H1 (cell line): ENCODE data around the gene PLD5. TPM values are rescaled to one million over a fixed set of nuclear protein-coding genes. Genes with fewer than 3 reads are reported as not detected.

Experiments
- CTCF ChIA-PET: fragments of 300-600 bp; sonication (Branson Sonifier 250); formaldehyde crosslinking; loops from one replicate; lab custom pipeline; 2021; ENCODE audit not compliant: partially characterized antibody; lab: Charles Lee
- POLR2A ChIA-PET: fragments of 300-600 bp; sonication (Branson Sonifier 250); formaldehyde crosslinking; loops from one replicate; lab custom pipeline; 2021; ENCODE audit warnings: inconsistent platforms; ENCODE audit not compliant: partially characterized antibody; lab: Charles Lee
- DNase-seq, 2 experiments: peaks; one replicate each; pipeline versions ENCODE4 v3.0.0 to v3.0.0-alpha.2; 2010 to 2022; ENCODE audit warnings: low spot score in 2 of 2, low read depth in 1 of 2, mixed read lengths in 1 of 2
- FAIRE-seq: peaks from 2 replicates; lab custom pipeline; 2011; peaks lifted over from hg19 to GRCh38; lab: Jason Lieb, UNC
- H2AFZ ChIP-seq: 2 replicates; pipeline ENCODE4 v1.8.1; 2012; ENCODE audit warnings: low read length, inconsistent platforms
- H2AK5ac ChIP-seq: 2 replicates; pipeline ENCODE4 v1.6.1; 2013; ENCODE audit warnings: low read depth, low read length
- H2BK120ac ChIP-seq: replicated peaks from 2 replicates; pipeline ENCODE3; 2013; ENCODE audit warnings: low read depth, low read length, inconsistent platforms
- H2BK12ac ChIP-seq: 2 replicates; pipeline ENCODE4 v1.6.1; 2013; ENCODE audit warnings: low read depth, low read length
- H2BK15ac ChIP-seq: 2 replicates; pipeline ENCODE4 v1.6.1; 2013; ENCODE audit warnings: low read length
- H2BK20ac ChIP-seq: 2 replicates; pipeline ENCODE4 v1.6.1; 2013; ENCODE audit warnings: low read length
- H2BK5ac ChIP-seq: 2 replicates; pipeline ENCODE4 v1.6.1; 2013; ENCODE audit warnings: low read depth, low read length
- H3K14ac ChIP-seq: 2 replicates; pipeline ENCODE4 v1.6.1; 2013; ENCODE audit warnings: inconsistent platforms; ENCODE audit not compliant: insufficient read length
- H3K18ac ChIP-seq: 2 replicates; pipeline ENCODE4 v1.6.1; 2013; ENCODE audit warnings: low read length; ENCODE audit errors: extremely low read depth
- H3K23ac ChIP-seq: 2 replicates; pipeline ENCODE4 v1.6.1; 2013; ENCODE audit warnings: inconsistent platforms; ENCODE audit not compliant: insufficient read length
- H3K23me2 ChIP-seq: 2 replicates; pipeline ENCODE4 v1.6.1; 2013; ENCODE audit warnings: low read depth, low read length
- H3K27ac ChIP-seq: 2 replicates; pipeline ENCODE4 v1.6.1; 2011; ENCODE audit warnings: low read depth, low read length, inconsistent platforms
- H3K27me3 ChIP-seq, 4 experiments: replicated peaks in 1 of 4; 1 replicate in 1 of 4; 2 replicates in 3 of 4; pipeline versions ENCODE4 v1.6.1 to v1.8.1; 2011 to 2013; ENCODE audit warnings: low read length in 3 of 4, mild to moderate bottlenecking in 3 of 4, inconsistent platforms in 2 of 4, mixed read lengths in 2 of 4, moderate library complexity in 1 of 4; ENCODE audit not compliant: control insufficient read depth in 3 of 4, insufficient read depth in 3 of 4; ENCODE audit errors: extremely low read depth in 1 of 4
- H3K36me3 ChIP-seq, 4 experiments: 2 replicates each; pipeline versions ENCODE4 v1.6.1 to v1.8.1; 2011 to 2013; ENCODE audit warnings: mild to moderate bottlenecking in 4 of 4, low read length in 3 of 4, moderate library complexity in 2 of 4, control low read depth in 1 of 4, inconsistent platforms in 1 of 4; ENCODE audit not compliant: insufficient read depth in 4 of 4, control insufficient read depth in 2 of 4
- H3K4ac ChIP-seq: replicated peaks from 2 replicates; pipeline ENCODE3; 2013; ENCODE audit warnings: low read length, low read depth, mixed read lengths, inconsistent platforms; ENCODE audit not compliant: insufficient read length
- H3K4me1 ChIP-seq, 4 experiments: replicated peaks in 1 of 4; 1 replicate in 1 of 4; 2 replicates in 3 of 4; pipeline versions ENCODE4 v1.6.1 to v1.8.1; 2011 to 2013; ENCODE audit warnings: low read length in 3 of 4, inconsistent platforms in 2 of 4, mixed read lengths in 1 of 4; ENCODE audit not compliant: insufficient read depth in 4 of 4, control insufficient read depth in 3 of 4
- H3K4me2 ChIP-seq, 2 experiments: 2 replicates each; pipeline versions ENCODE4 v1.6.1 to v1.8.1; 2011 to 2013; ENCODE audit warnings: low read depth in 2 of 2, low read length in 2 of 2, control low read depth in 1 of 2, inconsistent platforms in 1 of 2, mild to moderate bottlenecking in 1 of 2; ENCODE audit not compliant: insufficient read depth in 1 of 2
- H3K4me3 ChIP-seq, 4 experiments: fragments of 200-600, 300-600 bp in 1 of 4; sonication (generic), shearing (Covaris generic), sonication (Bioruptor Twin) in 1 of 4; 2 replicates each; pipeline versions ENCODE4 v1.5.1 to v1.8.1; 2011 to 2016; ENCODE audit warnings: low read length in 4 of 4, low read depth in 3 of 4, control low read depth in 2 of 4, inconsistent platforms in 2 of 4, mild to moderate bottlenecking in 2 of 4, mixed read lengths in 1 of 4, moderate library complexity in 1 of 4; ENCODE audit not compliant: insufficient read depth in 2 of 4; ENCODE audit errors: extremely low read depth in 1 of 4
- H3K56ac ChIP-seq: replicated peaks from 2 replicates; pipeline ENCODE3; 2013; ENCODE audit warnings: low read depth, mild to moderate bottlenecking, mixed read lengths, low read length, inconsistent platforms; ENCODE audit not compliant: insufficient read length
- H3K79me1 ChIP-seq: 2 replicates; pipeline ENCODE4 v1.6.1; 2013; ENCODE audit warnings: low read depth, low read length, control low read depth
- H3K79me2 ChIP-seq, 2 experiments: 2 replicates each; pipeline versions ENCODE4 v1.6.1 to v1.8.1; 2012 to 2013; ENCODE audit warnings: low read length in 2 of 2, mild to moderate bottlenecking in 2 of 2, inconsistent platforms in 1 of 2; ENCODE audit not compliant: insufficient read depth in 2 of 2, control insufficient read depth in 1 of 2
- H3K9ac ChIP-seq, 4 experiments: replicated peaks in 1 of 4; 1 replicate in 1 of 4; 2 replicates in 3 of 4; pipeline versions ENCODE4 v1.6.1 to v1.8.1; 2011 to 2013; ENCODE audit warnings: low read depth in 3 of 4, low read length in 3 of 4, control low read depth in 2 of 4, mild to moderate bottlenecking in 2 of 4, moderate library complexity in 2 of 4, inconsistent platforms in 1 of 4; ENCODE audit errors: extremely low read depth in 1 of 4
- H3K9me3 ChIP-seq, 2 experiments: 2 replicates each; pipeline versions ENCODE4 v1.6.1 to v1.8.1; 2012 to 2013; ENCODE audit warnings: mild to moderate bottlenecking in 2 of 2, moderate library complexity in 2 of 2, control low read depth in 1 of 2, inconsistent platforms in 1 of 2, low read depth in 1 of 2, low read length in 1 of 2, mixed read lengths in 1 of 2; ENCODE audit not compliant: insufficient read depth in 2 of 2
- H4K20me1 ChIP-seq, 2 experiments: replicated peaks in 1 of 2; 2 replicates each; pipeline versions ENCODE3 to v1.8.1; 2011 to 2013; ENCODE audit warnings: inconsistent platforms in 2 of 2, low read length in 2 of 2, mild to moderate bottlenecking in 1 of 2; ENCODE audit not compliant: insufficient read depth in 2 of 2, control insufficient read depth in 1 of 2
- H4K5ac ChIP-seq: 2 replicates; pipeline ENCODE4 v1.6.1; 2013; ENCODE audit warnings: low read length, low read depth, mixed read lengths, inconsistent platforms; ENCODE audit not compliant: insufficient read length
- H4K8ac ChIP-seq: 2 replicates; pipeline ENCODE4 v1.8.0; 2013; ENCODE audit warnings: mild to moderate bottlenecking, moderate library complexity, low read length, inconsistent platforms; ENCODE audit not compliant: insufficient read depth; ENCODE audit errors: extremely low read depth
- H4K91ac ChIP-seq: replicated peaks from 2 replicates; pipeline ENCODE3; 2013; ENCODE audit warnings: low read length, mixed read lengths, inconsistent platforms; ENCODE audit not compliant: insufficient read length
- ASH2L ChIP-seq: fragments of 200-600, 300-600 bp; sonication (generic); IDR thresholded peaks from one replicate; pipeline ENCODE4 v1.7.1; 2017; ENCODE audit warnings: low read length
- KDM1A ChIP-seq: fragments of 200-600, 300-600 bp; sonication (generic); IDR thresholded peaks from 2 replicates; pipeline ENCODE4 v1.7.1; 2016; ENCODE audit warnings: mild to moderate bottlenecking, low read length, borderline replicate concordance
- POLR2A ChIP-seq, 2 experiments: IDR thresholded peaks; 1 replicate in 1 of 2; 2 replicates in 1 of 2; pipeline ENCODE4 v1.6.1; 2011; ENCODE audit warnings: low read depth in 2 of 2, low read length in 2 of 2, mild to moderate bottlenecking in 2 of 2; ENCODE audit errors: control extremely low read depth in 1 of 2
- RAD21 ChIP-seq, 2 experiments: IDR thresholded peaks in 1 of 2; conservative IDR thresholded peaks in 1 of 2; 2 replicates each; pipeline ENCODE4 v1.6.1; 2011; ENCODE audit warnings: low read depth in 2 of 2, low read length in 2 of 2, improper control_type of control experiment in 1 of 2, inconsistent platforms in 1 of 2, mild to moderate bottlenecking in 1 of 2, moderate library complexity in 1 of 2
- SP2 ChIP-seq: IDR thresholded peaks from 2 replicates; pipeline ENCODE4 v1.6.1; 2012; ENCODE audit warnings: mild to moderate bottlenecking, low read length, inconsistent platforms
- SP4 ChIP-seq: IDR thresholded peaks from 2 replicates; pipeline ENCODE4 v1.6.1; 2012; ENCODE audit warnings: low read length, inconsistent platforms
- WGBS, 2 experiments: shearing (Covaris generic) in 1 of 2; methylation state at CpG; one replicate each; pipeline versions ENCODE4 v1.1.6 to v1.1.7; 2013 to 2015; ENCODE audit warnings: low lambda C conversion rate in 2 of 2, mixed read lengths in 2 of 2, inconsistent platforms in 1 of 2, low coverage in 1 of 2, missing lambda C conversion rate in 1 of 2; ENCODE audit not compliant: insufficient replicate concordance in 2 of 2, insufficient coverage in 1 of 2, insufficient read length in 1 of 2; ENCODE audit errors: extremely low coverage in 1 of 2, missing lambda C conversion rate in 1 of 2; 5-methylcytosine and 5-hydroxymethylcytosine counted together
- polyA plus RNA-seq, 7 experiments: library from polyadenylated mRNA; depleted of rRNA in 3 of 7; stranded (reverse) in 5 of 7; unstranded in 2 of 7; fragments of >200 nt in 5 of 7; fragments of 200-250 nt in 2 of 7; gene quantifications; 1 replicate in 5 of 7; 2 replicates in 1 of 7; 4 replicates in 1 of 7; pipeline versions ENCODE4 v1.2.1 to v1.2.3, GENCODE V29; 2011 to 2013; ENCODE audit warnings: missing spikeins in 2 of 7, mixed read lengths in 2 of 7
- total RNA-seq: library from RNA; stranded (reverse); fragmentation: NEBNext Ultra II Directional; extraction: Animal tissue kit (Norgen Biotek cat#: 25700); gene quantifications from 2 replicates; pipeline ENCODE4 v1.2.1, GENCODE V29; 2021

Gene PLD5
- total and polyA plus RNA-seq, 2 of the 8 experiments (the other 6 are each of a cell fraction or from before 2014, with no cell fraction given), result 0.86 to 8.5 TPM

- Histone ChIP-seq H3K4me1 (no peaks in the 10 kb centered on the region), H2AFZ (no peak overlapping the region), H2BK5ac (no peak overlapping the region; the same call in 1 of the 2 replicates), H3K79me2 (no peaks in the 10 kb centered on the region), H3K23ac (no peak overlapping the region), H3K4ac (no peak overlapping the region), H3K4me2 (no peak overlapping the region), H3K9ac (no peak overlapping the region), H2BK15ac (no peak overlapping the region), H3K36me3 (no peaks in the 10 kb centered on the region), H2BK20ac (no peak overlapping the region), H3K27me3 (no peaks in the 10 kb centered on the region), H3K23me2 (no peaks in the 10 kb centered on the region), H2BK120ac (no peak overlapping the region), H2BK12ac (no peak overlapping the region), H3K79me1 (no peaks in the 10 kb centered on the region), H4K91ac (no peak overlapping the region), H4K5ac (no peak overlapping the region), H3K18ac (no peak overlapping the region), H2AK5ac (no peak overlapping the region), H3K4me3 (no peak overlapping the region), H3K56ac (no peak overlapping the region), H3K9me3 (no peaks in the 10 kb centered on the region), H3K27ac (no peak overlapping the region), H3K14ac (no peak overlapping the region), H4K8ac (no peak overlapping the region), H4K20me1 (no peaks in the 10 kb centered on the region)
- 91% methylated on average over 6 of the region's 6 CpGs; no CpG with 5 or more reads in 1 of the 2 experiments for WGBS, 2 experiments
- DNase-seq, result peak in 1 of 2 experiments; percentile 32
- TF ChIP-seq SP2, result no peak
- TF ChIP-seq POLR2A (IDR thresholded peaks at IDR 0.05; ENCODE audit: control extremely low read depth in 1 of 2, low read depth in 2 of 2, low read length in 2 of 2), result no peak
- no peak for TF ChIP-seq KDM1A
- TF ChIP-seq RAD21 (IDR thresholded peaks at IDR 0.05 in 1 of 2, conservative IDR thresholded peaks at IDR 0.05 in 1 of 2; ENCODE audit: low read depth in 2 of 2, low read length in 2 of 2), result no peak
- no peak for TF ChIP-seq SP4
- no peak for TF ChIP-seq ASH2L
- CTCF ChIA-PET, result interaction anchor here (0.5 to 5.5 kb wide), 5 partner anchors 16 to 467 kb away, joined by 3 to 57 read pairs (median 4); no protein-coding TSS in a partner anchor
- POLR2A ChIA-PET, result no interaction called here
- no peak for FAIRE-seq
Measured at GRCh38 chr1:242470774-242471173, 53.7 kb downstream of the PLD5 start.
